ENCODE results near the gene ATXN10.

DNA sequence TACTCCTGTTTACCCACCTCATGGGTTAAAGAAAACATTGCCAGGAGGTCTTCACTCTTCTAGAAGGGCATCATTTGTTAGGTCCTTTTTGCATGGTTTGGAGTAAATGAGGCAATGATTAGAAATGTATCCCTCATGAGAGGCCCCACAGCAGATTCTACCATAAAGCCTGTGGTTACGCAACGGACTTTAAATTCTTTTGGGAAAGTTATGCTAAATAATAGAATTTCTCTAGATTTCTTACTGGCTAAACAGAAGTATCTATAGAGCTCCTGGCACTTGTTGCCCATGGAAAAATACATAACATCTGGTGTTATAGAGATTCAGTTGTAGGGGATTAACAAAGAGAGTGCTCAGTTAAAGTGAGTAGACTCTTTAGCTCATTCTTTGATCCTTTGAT lies 15.1 kb upstream of the ATXN10 start:
- TF ChIP-seq, protein P1, sequence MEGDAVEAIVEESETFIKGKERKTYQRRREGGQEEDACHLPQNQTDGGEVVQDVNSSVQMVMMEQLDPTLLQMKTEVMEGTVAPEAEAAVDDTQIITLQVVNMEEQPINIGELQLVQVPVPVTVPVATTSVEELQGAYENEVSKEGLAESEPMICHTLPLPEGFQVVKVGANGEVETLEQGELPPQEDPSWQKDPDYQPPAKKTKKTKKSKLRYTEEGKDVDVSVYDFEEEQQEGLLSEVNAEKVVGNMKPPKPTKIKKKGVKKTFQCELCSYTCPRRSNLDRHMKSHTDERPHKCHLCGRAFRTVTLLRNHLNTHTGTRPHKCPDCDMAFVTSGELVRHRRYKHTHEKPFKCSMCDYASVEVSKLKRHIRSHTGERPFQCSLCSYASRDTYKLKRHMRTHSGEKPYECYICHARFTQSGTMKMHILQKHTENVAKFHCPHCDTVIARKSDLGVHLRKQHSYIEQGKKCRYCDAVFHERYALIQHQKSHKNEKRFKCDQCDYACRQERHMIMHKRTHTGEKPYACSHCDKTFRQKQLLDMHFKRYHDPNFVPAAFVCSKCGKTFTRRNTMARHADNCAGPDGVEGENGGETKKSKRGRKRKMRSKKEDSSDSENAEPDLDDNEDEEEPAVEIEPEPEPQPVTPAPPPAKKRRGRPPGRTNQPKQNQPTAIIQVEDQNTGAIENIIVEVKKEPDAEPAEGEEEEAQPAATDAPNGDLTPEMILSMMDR (IDR thresholded peaks at IDR 0.05; ENCODE audit: low read length) = no peak
- TF ChIP-seq EZH2 (IDR thresholded peaks at IDR 0.05; ENCODE audit: borderline replicate concordance, low read length) = no peak

Measured in OCI-LY1 (cell line).